ENCODE results near the gene TXNRD1.
"Not testable (repeated sequence)": the region's sequence is repeated elsewhere in the genome, so short reads cannot be mapped to it uniquely, and the experiment has no call there.

The TXNRD1 gene

GRCh38 chr12:104237930-104238329, 22.4 kb downstream of the TXNRD1 start:
- DNase-seq (ENCODE audit: low spot score) = no peak

DNA sequence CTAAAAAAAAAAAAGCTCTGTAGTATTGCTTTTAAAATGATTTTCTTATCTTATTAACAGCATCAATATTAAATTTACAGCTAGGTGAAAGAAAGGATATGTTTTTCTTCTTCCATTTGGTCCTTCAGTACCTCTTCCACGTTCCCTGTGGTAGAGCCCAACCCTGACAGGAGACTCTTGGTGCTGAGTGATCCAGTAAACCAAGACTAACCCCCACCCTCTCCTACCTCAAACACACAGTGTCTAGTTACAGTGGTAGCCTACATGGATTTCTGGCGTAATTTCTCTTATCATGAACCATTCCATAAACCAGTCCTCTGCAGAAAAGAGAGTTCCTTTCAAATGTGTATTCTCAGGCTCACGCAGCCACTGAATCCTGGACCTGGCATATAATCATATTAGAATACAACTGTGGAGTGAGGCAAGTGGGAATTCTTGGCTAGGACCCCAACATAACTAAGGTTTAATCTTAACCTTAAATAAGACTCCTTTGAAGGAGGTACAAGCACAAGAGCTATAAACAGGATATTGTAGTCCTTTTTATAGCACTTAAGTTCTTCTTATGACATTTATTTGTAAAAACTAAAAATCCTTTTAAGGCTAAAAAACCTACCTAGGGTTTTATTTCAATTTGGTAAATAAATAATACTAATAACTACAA, 27.1 kb downstream of the TXNRD1 start:
- DNase-seq (ENCODE audit: low spot score) = no peak

- no peak for DNase-seq (ENCODE audit: low spot score)
Observed at GRCh38 chr12:104243551-104243950, 28.0 kb downstream of the TXNRD1 start.

DNA sequence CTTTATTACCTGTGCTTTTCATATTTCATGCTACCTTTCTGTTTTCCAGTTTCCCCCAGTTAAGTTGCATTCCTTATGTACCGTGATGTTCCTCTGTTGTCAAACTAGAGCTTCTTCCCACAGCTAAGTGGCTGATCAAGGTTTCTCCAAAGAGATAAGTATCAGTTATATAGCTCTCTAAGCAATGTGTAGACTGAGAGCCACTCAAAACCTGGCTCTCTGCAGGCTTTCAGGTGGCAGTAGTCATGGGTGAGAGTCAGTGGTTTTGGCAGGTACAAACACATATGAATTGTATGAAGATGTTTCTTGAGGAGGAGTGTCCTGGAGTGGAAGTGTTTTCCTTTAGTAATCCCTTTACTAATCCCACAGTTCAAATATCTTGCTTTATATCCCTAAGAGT, 28.4 kb downstream of the TXNRD1 start:
- DNase-seq (ENCODE audit: low spot score) = no peak

GRCh38 chr12:104247698-104248097, 32.1 kb downstream of the TXNRD1 start:
- no peak for DNase-seq (ENCODE audit: low spot score)

DNA sequence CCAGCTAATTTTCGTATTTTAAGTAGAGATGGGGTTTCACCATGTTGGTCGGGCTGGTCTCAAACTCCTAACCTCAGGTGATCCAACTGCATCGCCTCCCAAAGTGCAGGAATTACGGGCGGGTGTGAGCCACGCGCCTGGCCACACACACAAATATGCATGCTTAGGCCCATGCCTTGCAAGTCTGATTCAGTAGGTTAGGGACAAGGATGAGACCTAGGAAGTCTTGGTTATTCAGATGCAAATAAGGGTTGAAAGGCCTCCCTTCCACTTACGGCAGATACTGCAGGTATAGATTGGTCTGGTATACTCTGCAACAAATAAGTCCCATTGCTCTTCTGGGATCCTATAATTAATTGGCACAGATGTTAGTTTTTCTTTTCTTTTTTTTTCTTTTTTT, 32.9 kb downstream of the TXNRD1 start:
- no peak for DNase-seq (ENCODE audit: low spot score)

DNA sequence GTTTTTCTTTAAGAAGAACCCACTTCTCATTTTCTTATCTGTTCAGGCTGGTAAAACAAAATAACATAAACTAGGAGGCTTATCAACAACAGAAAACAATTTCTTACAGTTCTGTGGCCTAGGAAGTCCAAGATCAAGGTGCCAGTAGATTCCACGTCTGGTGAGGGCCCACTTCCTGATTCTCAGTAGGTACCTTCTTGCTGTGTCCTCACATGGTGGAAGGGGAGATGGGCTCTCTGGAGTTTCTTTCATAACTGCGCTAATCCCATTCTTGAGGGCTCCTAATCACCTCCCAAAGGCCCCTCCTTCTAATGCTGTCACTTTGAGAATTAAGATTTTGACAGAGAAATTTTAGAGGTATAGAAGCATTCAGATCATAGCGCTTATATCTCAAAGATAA, 33.4 kb downstream of the TXNRD1 start:
- DNase-seq (ENCODE audit: low spot score) = no peak

DNA sequence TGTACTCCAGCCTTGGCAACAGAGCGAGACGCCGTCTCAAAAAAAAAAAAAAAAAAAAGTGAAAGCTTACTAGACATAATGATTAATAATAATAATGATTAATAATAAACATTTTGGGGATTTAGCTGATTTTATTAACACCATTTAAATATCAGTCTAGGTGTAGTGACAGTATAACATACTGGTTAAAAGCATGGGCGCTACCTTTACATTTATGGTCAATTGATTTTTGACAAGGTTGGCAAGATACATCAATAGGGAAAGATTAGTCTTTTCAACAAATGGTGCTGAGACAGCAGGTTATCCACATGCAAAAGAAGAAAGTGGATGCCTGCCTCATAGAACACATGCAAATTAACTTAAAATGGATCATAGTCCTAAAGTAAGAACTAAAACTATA, 34.3 kb downstream of the TXNRD1 start:
- DNase-seq (ENCODE audit: low spot score) = no peak

DNA sequence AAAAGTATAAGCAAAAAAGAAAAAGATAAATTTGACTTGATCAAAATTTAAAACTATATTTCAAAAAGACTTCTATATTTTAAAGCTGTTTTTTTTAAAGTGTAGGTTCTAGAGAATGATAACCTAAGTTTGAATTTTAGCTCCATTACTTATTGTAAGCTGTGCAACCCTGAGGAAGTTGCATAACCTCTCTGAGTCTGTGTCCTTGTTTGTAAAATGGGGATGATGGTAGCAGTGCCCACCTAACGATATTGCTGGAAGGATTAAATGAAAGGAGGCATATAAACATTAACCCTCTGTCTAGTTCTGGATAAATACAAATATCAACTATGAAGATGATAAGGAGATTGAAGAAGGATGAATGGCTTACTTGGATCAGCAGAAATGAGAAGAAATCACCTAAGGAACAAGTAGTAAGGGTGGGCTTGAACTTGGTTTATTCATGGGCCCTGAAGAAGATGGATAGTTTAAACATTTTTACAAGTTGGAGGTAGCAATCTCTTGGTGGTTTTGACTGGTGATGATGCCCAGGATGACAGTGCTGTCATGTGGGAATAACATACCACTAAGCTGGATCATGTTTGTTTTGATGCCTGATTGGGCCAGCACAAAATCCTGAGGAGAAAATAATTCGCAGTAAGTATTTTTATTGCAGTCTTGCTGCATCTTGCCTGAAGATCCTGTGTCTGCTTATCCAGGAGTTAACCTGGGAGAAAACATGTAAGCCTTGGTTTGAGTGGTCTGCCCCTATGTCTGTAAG, 35.0 kb downstream of the TXNRD1 start:
- no peak for DNase-seq (ENCODE audit: low spot score)

DNA sequence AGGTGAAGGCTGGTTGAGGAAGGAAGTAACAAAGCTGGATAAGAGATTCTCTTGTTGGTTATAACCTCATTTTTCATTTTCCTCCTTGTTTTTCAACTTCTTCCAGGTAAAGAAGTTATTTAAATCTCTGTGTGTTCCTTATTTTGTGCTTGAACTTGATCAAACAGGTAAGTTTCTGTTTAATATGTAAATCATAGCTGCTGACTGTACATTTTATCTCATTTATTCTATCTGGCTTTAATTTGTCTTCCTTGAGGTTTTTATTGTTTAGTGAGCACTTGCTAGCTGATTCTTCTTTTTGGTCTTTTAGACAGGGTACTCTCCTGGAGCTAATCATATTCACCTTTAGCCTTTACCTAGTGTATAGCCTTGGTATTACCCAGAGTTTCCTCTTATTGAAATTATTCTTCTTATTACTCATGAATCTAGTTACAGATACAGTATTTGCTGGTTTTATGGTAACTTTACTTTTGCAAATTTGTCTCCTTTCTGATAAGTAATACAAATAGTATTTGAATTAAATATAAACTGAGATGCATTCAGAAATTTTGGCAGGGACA, 42.4 kb downstream of the TXNRD1 start:
- no peak for DNase-seq (ENCODE audit: low spot score)

GRCh38 chr12:104258476-104259067, 43.0 kb downstream of the TXNRD1 start:
- no peak for DNase-seq (ENCODE audit: low spot score)

DNA sequence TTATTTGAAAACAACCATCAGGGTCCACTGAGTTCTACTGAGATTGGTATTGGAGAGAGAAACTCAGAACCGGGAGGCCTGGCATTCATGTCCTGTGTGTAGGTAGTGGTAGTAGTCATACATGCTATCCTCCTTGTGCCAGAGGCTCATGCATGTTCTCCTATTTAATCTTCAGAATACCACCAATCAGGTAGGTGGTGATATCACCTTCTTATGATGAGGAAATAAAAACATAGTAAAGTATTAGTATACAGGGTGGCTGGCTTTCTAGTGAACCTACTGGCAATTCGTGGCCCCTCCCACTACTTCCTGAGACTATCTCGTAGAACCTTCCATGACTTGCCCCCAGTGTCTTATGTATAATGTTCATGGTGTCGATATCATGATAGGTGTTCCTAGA, 47.4 kb downstream of the TXNRD1 start:
- no peak for DNase-seq (ENCODE audit: low spot score)

DNA sequence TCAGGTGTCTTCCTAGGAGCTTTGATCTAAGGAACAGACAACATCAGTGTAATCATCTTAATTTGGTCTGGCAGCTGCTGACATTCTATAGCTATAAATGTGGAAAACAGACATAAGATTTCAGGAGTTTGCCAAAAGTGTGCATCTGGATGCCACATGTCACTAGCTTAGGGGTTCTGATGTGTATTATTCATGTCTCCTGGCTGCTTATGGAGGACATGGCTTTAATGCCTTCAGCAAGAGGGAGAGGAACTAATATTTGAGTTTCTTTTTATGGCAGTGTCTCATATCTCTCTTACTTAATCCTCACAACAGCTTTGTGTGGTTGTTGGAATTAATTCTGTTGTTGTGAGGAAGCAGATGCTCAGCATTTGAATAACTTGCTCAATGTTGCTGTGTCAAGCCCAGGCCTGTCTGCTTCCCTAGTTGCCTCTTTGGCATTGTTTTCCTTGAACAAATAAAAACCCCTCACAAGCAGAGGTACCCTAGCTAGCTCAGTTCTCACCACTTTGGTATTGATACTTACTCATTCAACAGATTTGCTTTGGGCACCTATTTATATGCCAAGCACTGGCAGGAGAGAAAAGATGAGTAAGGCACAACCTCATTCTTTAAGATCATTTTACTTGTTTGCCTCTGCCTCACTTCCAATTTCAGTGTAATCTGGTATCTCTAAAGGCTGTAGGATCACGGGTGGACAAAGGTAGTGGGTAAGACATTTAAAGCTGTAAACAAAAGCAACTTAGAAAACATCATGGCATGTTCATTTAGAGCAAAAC, 48.2 kb downstream of the TXNRD1 start:
- no peak for DNase-seq (ENCODE audit: low spot score)

- not testable (repeated sequence) for DNase-seq (ENCODE audit: low spot score)
Observed at GRCh38 chr12:104265436-104265835, 49.9 kb downstream of the TXNRD1 start.

DNA sequence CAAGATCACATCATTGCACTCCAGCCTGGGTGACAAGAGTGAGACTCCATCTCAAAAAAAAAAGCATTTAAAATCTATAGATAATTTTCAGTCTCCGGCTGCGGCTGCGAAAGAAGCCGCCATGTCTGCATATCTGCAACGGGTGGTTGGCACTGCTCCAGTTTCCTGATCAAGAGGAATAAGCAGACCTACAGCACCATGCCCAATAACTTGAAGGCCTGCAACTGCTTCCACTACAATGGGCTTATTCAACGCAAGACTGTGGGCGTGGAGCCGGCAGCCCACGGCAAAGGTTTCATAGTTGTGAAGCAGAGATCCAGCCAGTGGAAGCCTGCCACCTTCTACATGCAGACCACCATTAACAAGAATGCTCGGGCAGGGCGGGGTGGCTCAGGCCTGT, 57.4 kb downstream of the TXNRD1 start:
- no peak for DNase-seq (ENCODE audit: low spot score)

DNA sequence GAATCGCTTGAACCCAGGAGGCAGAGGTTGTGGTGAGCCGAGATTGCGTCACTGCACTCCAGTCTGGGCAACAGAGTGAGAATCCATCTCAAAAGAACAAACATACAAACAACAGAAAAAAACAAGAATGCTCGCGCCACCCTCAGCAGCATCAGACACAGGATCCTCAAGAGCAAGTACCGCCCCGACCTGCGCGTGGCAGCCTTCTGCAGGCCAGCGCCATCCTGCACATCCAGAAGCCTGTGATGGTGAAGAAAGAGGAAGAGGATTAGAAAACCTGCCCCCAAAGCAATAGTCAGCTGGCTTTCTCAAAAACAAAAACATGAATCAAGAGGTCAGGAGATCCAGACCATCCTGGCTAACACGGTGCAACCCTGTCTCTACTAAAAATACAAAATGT, 57.9 kb downstream of the TXNRD1 start:
- no peak for DNase-seq (ENCODE audit: low spot score)

DNA sequence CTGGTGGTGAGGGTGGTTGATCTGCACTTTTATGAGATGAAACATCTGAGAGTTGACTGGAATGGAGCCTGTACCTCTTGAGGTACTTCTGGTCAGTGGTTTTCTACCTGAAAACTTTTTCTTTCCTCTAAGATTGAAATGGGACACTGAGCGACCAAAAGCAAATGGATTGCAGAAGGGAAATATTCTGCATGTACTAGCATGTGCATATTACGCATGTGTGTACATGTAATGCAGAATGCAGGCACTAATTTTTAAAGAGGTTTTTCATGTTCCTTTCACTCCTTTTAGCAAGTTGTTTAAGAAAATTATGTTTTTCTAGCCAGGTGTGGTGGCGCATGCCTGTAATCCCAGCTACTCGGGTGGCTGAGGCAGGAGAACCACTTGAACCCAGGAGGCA, 59.2 kb downstream of the TXNRD1 start:
- no peak for DNase-seq (ENCODE audit: low spot score)

DNA sequence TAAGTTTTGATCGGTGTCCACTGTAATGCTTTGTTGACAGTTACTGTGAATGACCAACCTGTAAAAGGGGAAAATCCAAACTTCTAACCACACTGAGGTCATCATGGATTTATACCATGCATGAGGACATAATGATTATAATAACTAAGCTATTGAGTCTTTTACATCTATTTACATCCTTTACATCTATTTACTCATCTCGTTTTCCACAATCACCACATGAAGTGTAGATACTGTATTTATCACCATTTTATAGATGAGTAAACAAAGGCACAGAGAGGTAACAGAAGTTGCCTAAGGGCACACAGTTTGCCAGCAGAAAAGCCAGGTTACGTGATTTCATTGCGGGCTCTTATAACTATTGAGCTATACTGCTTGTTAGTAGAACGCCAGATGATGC, 60.1 kb downstream of the TXNRD1 start:
- no peak for DNase-seq (ENCODE audit: low spot score)

GRCh38 chr12:104276273-104277131, 60.9 kb downstream of the TXNRD1 start:
- DNase-seq (ENCODE audit: low spot score) = no peak

GRCh38 chr12:104279164-104279563, 63.6 kb downstream of the TXNRD1 start:
- no peak for DNase-seq (ENCODE audit: low spot score)

- DNase-seq (ENCODE audit: low spot score) = no peak
Observed at GRCh38 chr12:104280111-104280510, 64.5 kb downstream of the TXNRD1 start.
